Measurements from ENCODE around the gene RBM34.
A peak's percentile ranks its signal among the peaks of the same experiment; 100 is the strongest.

DNA sequence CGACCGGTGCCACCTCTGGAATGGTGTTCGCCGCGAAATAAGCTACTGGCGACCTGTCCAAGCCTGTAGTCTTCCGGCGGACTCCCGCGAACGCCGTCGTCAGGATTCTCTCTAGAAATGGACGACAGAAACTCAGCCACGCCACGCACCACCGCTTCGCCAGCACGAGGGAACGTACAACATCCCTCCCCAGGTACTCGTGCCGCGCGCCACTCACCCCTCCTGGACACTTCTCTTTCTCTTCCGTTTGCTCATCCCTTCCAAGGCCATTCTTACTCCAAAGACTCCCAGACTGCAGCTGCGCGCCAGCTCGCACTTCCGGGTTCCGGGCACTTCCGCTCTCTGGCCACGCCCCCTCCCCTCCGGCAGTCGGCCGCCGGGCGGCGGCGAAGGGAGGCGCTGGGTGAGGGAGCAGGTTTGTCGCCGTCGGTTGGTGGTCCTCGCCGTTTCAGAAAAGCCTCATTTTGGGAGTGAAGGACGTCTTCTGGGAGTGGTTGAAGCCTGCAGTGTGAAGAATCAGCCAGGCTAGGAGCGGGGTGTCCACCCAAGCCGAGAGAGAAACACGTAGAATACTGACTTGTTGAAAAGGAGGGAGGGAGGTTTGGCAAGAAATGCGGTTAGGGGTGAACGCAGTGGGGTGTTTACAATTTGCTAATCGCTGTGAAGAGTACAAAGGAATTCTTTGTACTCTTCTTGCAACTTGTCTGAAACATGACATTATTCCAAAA is at the start of gene RBM34:
- TF ChIP-seq ELF4 (IDR thresholded peaks at IDR 0.05) (peak; percentile 100), BHLHE40 (IDR thresholded peaks at IDR 0.05; ENCODE audit: borderline replicate concordance) (no peak), FOXA1 (IDR thresholded peaks at IDR 0.05) (no peak), SP1 (IDR thresholded peaks at IDR 0.05) (no peak), FOXM1 (IDR thresholded peaks at IDR 0.05; ENCODE audit: borderline replicate concordance) (no peak)
- TF ChIP-seq, protein P1, sequence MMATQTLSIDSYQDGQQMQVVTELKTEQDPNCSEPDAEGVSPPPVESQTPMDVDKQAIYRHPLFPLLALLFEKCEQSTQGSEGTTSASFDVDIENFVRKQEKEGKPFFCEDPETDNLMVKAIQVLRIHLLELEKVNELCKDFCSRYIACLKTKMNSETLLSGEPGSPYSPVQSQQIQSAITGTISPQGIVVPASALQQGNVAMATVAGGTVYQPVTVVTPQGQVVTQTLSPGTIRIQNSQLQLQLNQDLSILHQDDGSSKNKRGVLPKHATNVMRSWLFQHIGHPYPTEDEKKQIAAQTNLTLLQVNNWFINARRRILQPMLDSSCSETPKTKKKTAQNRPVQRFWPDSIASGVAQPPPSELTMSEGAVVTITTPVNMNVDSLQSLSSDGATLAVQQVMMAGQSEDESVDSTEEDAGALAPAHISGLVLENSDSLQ (IDR thresholded peaks at IDR 0.05) = no peak
